B cell (primary cell): ENCODE measurements around the gene FLNB. TPM values are rescaled to one million over a fixed set of nuclear protein-coding genes. Genes with fewer than 3 reads are reported as not detected.

Experiments
- ATAC-seq: fragments of 200-7000 bp; cut with Tn5 transposase; one replicate; pipeline ENCODE4 v1.10.0; 2021; ENCODE audit warnings: low read depth, mild to moderate bottlenecking, moderate number of reproducible peaks, moderate library complexity
- CTCF ChIA-PET: fragments of 350-600 bp; sonication (Branson Sonifier 250); formaldehyde crosslinking; loops from one replicate; lab custom pipeline; 2021; ENCODE audit warnings: antibody characterized with exemption, inconsistent platforms; lab: Charles Lee
- POLR2A ChIA-PET: fragments of 350-600 bp; sonication (Branson Sonifier 250); formaldehyde crosslinking; loops from one replicate; lab custom pipeline; 2021; ENCODE audit warnings: antibody characterized with exemption; lab: Charles Lee
- DNase-seq: peaks from one replicate; pipeline ENCODE4 v3.0.0; 2013
- H2AFZ ChIP-seq: 2 replicates; pipeline ENCODE4 v1.6.1; 2012; ENCODE audit warnings: mild to moderate bottlenecking, low read depth, low read length; ENCODE audit not compliant: insufficient read depth, poor library complexity, severe bottlenecking
- H3K27ac ChIP-seq, 2 donors: 1 replicate in 1 of 2; 2 replicates in 1 of 2; pipeline ENCODE4 v1.5.1; 2012 to 2013; ENCODE audit warnings: low read length in 2 of 2, mild to moderate bottlenecking in 2 of 2, moderate library complexity in 1 of 2
- H3K27me3 ChIP-seq, 4 experiments: fragments of 200-600 bp in 1 of 4; sonication (generic) in 1 of 4; replicated peaks in 1 of 4; 1 replicate in 2 of 4; 2 replicates in 2 of 4; pipeline versions ENCODE4 v1.6.1 to v1.7.0; 2013 to 2016; ENCODE audit warnings: low read length in 3 of 4, mild to moderate bottlenecking in 2 of 4, mixed read lengths in 1 of 4, moderate library complexity in 1 of 4; ENCODE audit not compliant: insufficient read depth in 4 of 4, control insufficient read depth in 3 of 4; ENCODE audit errors: control extremely low read depth in 1 of 4
- H3K36me3 ChIP-seq, 2 experiments: replicated peaks in 1 of 2; 1 replicate in 1 of 2; 2 replicates in 1 of 2; pipeline versions ENCODE4 v1.6.1 to v1.7.1; 2013; ENCODE audit warnings: low read length in 1 of 2; ENCODE audit not compliant: insufficient read depth in 2 of 2, control insufficient read depth in 1 of 2; ENCODE audit errors: control extremely low read depth in 1 of 2, extremely low read depth in 1 of 2
- H3K4me1 ChIP-seq, 2 donors: fragments of 200-600 bp in 1 of 2; sonication (generic) in 1 of 2; 1 replicate in 1 of 2; 2 replicates in 1 of 2; pipeline versions ENCODE4 v1.5.1 to v1.6.1; 2013 to 2017; ENCODE audit warnings: low read length in 2 of 2; ENCODE audit not compliant: control insufficient read depth in 2 of 2, insufficient read depth in 2 of 2
- H3K4me2 ChIP-seq: replicated peaks from 2 replicates; pipeline ENCODE3; 2012; ENCODE audit warnings: mild to moderate bottlenecking, low read depth, low read length; ENCODE audit not compliant: poor library complexity, severe bottlenecking
- H3K4me3 ChIP-seq, 5 experiments: fragments of 200-600 bp in 1 of 5; sonication (generic) in 1 of 5; 1 replicate in 3 of 5; 2 replicates in 2 of 5; pipeline versions ENCODE4 v1.5.1 to v1.7.0; 2011 to 2016; ENCODE audit warnings: low read length in 4 of 5, mild to moderate bottlenecking in 4 of 5, low read depth in 2 of 5, control low read depth in 1 of 5, moderate library complexity in 1 of 5; ENCODE audit not compliant: insufficient read depth in 1 of 5; ENCODE audit errors: control extremely low read depth in 1 of 5, extremely low read depth in 1 of 5
- H3K79me2 ChIP-seq: fragments of 200-600 bp; sonication (generic); one replicate; pipeline ENCODE4 v1.6.0; 2016; ENCODE audit warnings: low read length; ENCODE audit not compliant: control insufficient read depth, insufficient read depth
- H3K9ac ChIP-seq: fragments of 200-600 bp; sonication (generic); 2 replicates; pipeline ENCODE4 v1.6.1; 2017; ENCODE audit warnings: mild to moderate bottlenecking, low read length, moderate library complexity
- H3K9me3 ChIP-seq, 3 donors: one replicate each; pipeline versions ENCODE4 v1.6.1 to v1.7.1; 2013; ENCODE audit warnings: low read length in 2 of 3; ENCODE audit not compliant: control insufficient read depth in 2 of 3, insufficient read depth in 1 of 3; ENCODE audit errors: control extremely low read depth in 1 of 3
- H4K20me1 ChIP-seq: 2 replicates; pipeline ENCODE4 v1.6.0; 2012; ENCODE audit warnings: mild to moderate bottlenecking, low read length; ENCODE audit not compliant: insufficient read depth, control insufficient read depth, poor library complexity, severe bottlenecking
- H3K27ac Mint-ChIP-seq: one replicate; pipeline ENCODE4 v1.8.0; 2021; ENCODE audit warnings: mixed read lengths
- H3K27me3 Mint-ChIP-seq: one replicate; pipeline ENCODE4 v1.8.0; 2021; ENCODE audit warnings: mixed read lengths
- H3K4me1 Mint-ChIP-seq: one replicate; pipeline ENCODE4 v1.8.0; 2021; ENCODE audit warnings: mixed read lengths
- H3K4me3 Mint-ChIP-seq: one replicate; pipeline ENCODE4 v1.8.0; 2021; ENCODE audit warnings: mixed read lengths
- H3K9me3 Mint-ChIP-seq: one replicate; pipeline ENCODE4 v1.8.0; 2022; ENCODE audit warnings: mixed read lengths; ENCODE audit not compliant: insufficient read depth
- EZH2 ChIP-seq: IDR thresholded peaks from 2 replicates; pipeline ENCODE4 v1.6.1; 2012; ENCODE audit warnings: borderline replicate concordance, low read depth, mild to moderate bottlenecking, moderate library complexity, low read length; ENCODE audit not compliant: insufficient read depth, poor library complexity, severe bottlenecking
- WGBS: methylation state at CpG from one replicate; pipeline ENCODE4 v1.1.5; 2013; ENCODE audit warnings: missing lambda C conversion rate; ENCODE audit not compliant: insufficient coverage; 5-methylcytosine and 5-hydroxymethylcytosine counted together
- intact Hi-C: fragments of 100-400 bp; cut with micrococcal nuclease; formaldehyde crosslinking; loops from one replicate; pipeline ENCODE4 v1.10.0; 2022
- polyA plus RNA-seq: library from polyadenylated mRNA; depleted of rRNA; stranded (reverse); fragments of >200 nt; gene quantifications from 2 replicates; pipeline ENCODE4 v1.2.3, GENCODE V29; 2012
- total RNA-seq, 2 donors: library from RNA; stranded (reverse); fragments of 120-200 nt in 1 of 2; gene quantifications; 1 replicate in 1 of 2; 2 replicates in 1 of 2; pipeline versions ENCODE4 v1.2.3 to v1.2.4, GENCODE V29; 2013 to 2022
- TF ChIP-seq, protein P1 (sequence below): fragments of 200-600 bp; IDR thresholded peaks from one replicate; pipeline ENCODE4 v1.8.0; 2022; ENCODE audit warnings: antibody characterized with exemption, mild to moderate bottlenecking

The FLNB gene
- total and polyA plus RNA-seq, 2 donors (not counting 1 experiment from before 2014, with no cell fraction given), result 25.5 to 28.3 TPM

GRCh38 chr3:58137306-58137705 is 129.1 kb downstream of the FLNB start:
- H3K4me1 ChIP-seq, result peaks cover 0 to 3% of the 10 kb centered on the region in 2 donors
- no peaks in the 10 kb centered on the region for H3K27me3 ChIP-seq
- no peak for TF ChIP-seq EZH2
- TF ChIP-seq, protein P1, sequence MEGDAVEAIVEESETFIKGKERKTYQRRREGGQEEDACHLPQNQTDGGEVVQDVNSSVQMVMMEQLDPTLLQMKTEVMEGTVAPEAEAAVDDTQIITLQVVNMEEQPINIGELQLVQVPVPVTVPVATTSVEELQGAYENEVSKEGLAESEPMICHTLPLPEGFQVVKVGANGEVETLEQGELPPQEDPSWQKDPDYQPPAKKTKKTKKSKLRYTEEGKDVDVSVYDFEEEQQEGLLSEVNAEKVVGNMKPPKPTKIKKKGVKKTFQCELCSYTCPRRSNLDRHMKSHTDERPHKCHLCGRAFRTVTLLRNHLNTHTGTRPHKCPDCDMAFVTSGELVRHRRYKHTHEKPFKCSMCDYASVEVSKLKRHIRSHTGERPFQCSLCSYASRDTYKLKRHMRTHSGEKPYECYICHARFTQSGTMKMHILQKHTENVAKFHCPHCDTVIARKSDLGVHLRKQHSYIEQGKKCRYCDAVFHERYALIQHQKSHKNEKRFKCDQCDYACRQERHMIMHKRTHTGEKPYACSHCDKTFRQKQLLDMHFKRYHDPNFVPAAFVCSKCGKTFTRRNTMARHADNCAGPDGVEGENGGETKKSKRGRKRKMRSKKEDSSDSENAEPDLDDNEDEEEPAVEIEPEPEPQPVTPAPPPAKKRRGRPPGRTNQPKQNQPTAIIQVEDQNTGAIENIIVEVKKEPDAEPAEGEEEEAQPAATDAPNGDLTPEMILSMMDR, result no peak
- no peak overlapping the region for H3K27ac ChIP-seq
- H3K4me2 ChIP-seq, result no peak overlapping the region
- ChIA-PET CTCF (no interaction called here), POLR2A (no interaction called here)
- H3K9ac ChIP-seq, result no peak overlapping the region
- no peak for ATAC-seq
- no peaks in the 10 kb centered on the region for H3K9me3 ChIP-seq
- Mint-ChIP-seq H3K27ac (no peak overlapping the region), H3K4me1 (peaks cover 2% of the 10 kb centered on the region), H3K4me3 (no peak overlapping the region), H3K27me3 (no peaks in the 10 kb centered on the region), H3K9me3 (no peaks in the 10 kb centered on the region)
- 93% methylated on average over 2 of the region's 4 CpGs for WGBS
- H3K4me3 ChIP-seq, result no peak overlapping the region
- H4K20me1 ChIP-seq, result no peaks in the 10 kb centered on the region
- H2AFZ ChIP-seq, result no peak overlapping the region
- no peaks in the 10 kb centered on the region for H3K79me2 ChIP-seq
- DNase-seq, result no peak
- intact Hi-C loops, result no loop called here
- peaks cover 0 to 51% of the 10 kb centered on the region in 2 experiments for H3K36me3 ChIP-seq

GRCh38 chr3:58141766-58142345 is 133.6 kb downstream of the FLNB start:
- no peaks in the 10 kb centered on the region for H4K20me1 ChIP-seq
- ChIA-PET POLR2A (no interaction called here), CTCF (no interaction called here)
- H3K27ac ChIP-seq, result no peak overlapping the region
- no peak overlapping the region for H3K4me2 ChIP-seq
- peaks cover 0 to 3% of the 10 kb centered on the region in 2 donors for H3K4me1 ChIP-seq
- H3K4me3 ChIP-seq, result no peak overlapping the region
- H3K9me3 Mint-ChIP-seq, result no peaks in the 10 kb centered on the region
- ATAC-seq (no peak), DNase-seq (no peak)
- 95% methylated on average over 12 of the region's 12 CpGs for WGBS
- H3K4me3 Mint-ChIP-seq, result no peak overlapping the region
- H3K27me3 Mint-ChIP-seq, result no peaks in the 10 kb centered on the region
- H3K4me1 Mint-ChIP-seq, result peaks cover 2% of the 10 kb centered on the region
- H3K79me2 ChIP-seq, result no peaks in the 10 kb centered on the region
- H3K9ac ChIP-seq, result no peak overlapping the region
- TF ChIP-seq EZH2, result no peak
- TF ChIP-seq, protein P1, result no peak
- H3K27me3 ChIP-seq, result no peaks in the 10 kb centered on the region
- H3K27ac Mint-ChIP-seq, result no peak overlapping the region
- H3K36me3 ChIP-seq, result peaks cover 3 to 38% of the 10 kb centered on the region in 2 experiments
- intact Hi-C loops, result no loop called here
- no peaks in the 10 kb centered on the region for H3K9me3 ChIP-seq
- H2AFZ ChIP-seq, result no peak overlapping the region
